SK-N-SH treated with all-trans-retinoic acid at 6 μM for 48 hours (cell line): ENCODE results near the gene CABP4.

Source experiments
- ATAC-seq: fragments of 200-7000 bp; cut with Tn5 transposase; 3 replicates; pipeline ENCODE4 v1.9.1; 2020; ENCODE audit warnings: mild to moderate bottlenecking, moderate library complexity
- ARNTL ChIP-seq: fragments of 450-650 bp; formaldehyde crosslinking; IDR thresholded peaks from 2 replicates; pipeline ENCODE4 v1.5.0; 2020; ENCODE audit warnings: low read depth, mild to moderate bottlenecking, moderate library complexity, borderline replicate concordance
- BACH2 ChIP-seq: fragments of 250-450 bp; sonication (Bioruptor Pico); IDR thresholded peaks from 2 replicates; pipeline ENCODE4 v1.9.0; 2021; ENCODE audit warnings: mild to moderate bottlenecking, borderline replicate concordance
- CSRNP3 ChIP-seq: fragments of 250-450 bp; sonication (Bioruptor Pico); IDR thresholded peaks from 2 replicates; pipeline ENCODE4 v1.5.1; 2021; ENCODE audit warnings: mild to moderate bottlenecking, moderate library complexity
- ESRRG ChIP-seq: fragments of 250-450 bp; sonication (Bioruptor Pico); IDR thresholded peaks from 2 replicates; pipeline ENCODE4 v1.6.1; 2021; ENCODE audit warnings: mild to moderate bottlenecking
- GLIS3 ChIP-seq: fragments of 250-450 bp; sonication (Bioruptor Pico); IDR thresholded peaks from 2 replicates; pipeline ENCODE4 v1.5.0; 2020; ENCODE audit warnings: mild to moderate bottlenecking, moderate library complexity
- ISL1 ChIP-seq: fragments of 250-450 bp; sonication (Bioruptor Pico); IDR thresholded peaks from 2 replicates; pipeline ENCODE4 v2.1.2; 2022; ENCODE audit warnings: mild to moderate bottlenecking, moderate library complexity
- OSR1 ChIP-seq: fragments of 250-450 bp; sonication (Bioruptor Pico); IDR thresholded peaks from 2 replicates; pipeline ENCODE4 v1.8.0; 2022; ENCODE audit warnings: moderate library complexity, mild to moderate bottlenecking, inconsistent platforms
- PPARA ChIP-seq: fragments of 250-450 bp; sonication (Bioruptor Pico); IDR thresholded peaks from 2 replicates; pipeline ENCODE4 v1.5.0; 2020; ENCODE audit warnings: mild to moderate bottlenecking, borderline replicate concordance
- RARB ChIP-seq: fragments of 250-450 bp; sonication (Bioruptor Pico); IDR thresholded peaks from 2 replicates; pipeline ENCODE4 v1.8.0; 2021; ENCODE audit warnings: mild to moderate bottlenecking, moderate library complexity
- SNAI2 ChIP-seq: fragments of 250-450 bp; sonication (Bioruptor Pico); IDR thresholded peaks from 2 replicates; pipeline ENCODE4 v1.5.0; 2020; ENCODE audit warnings: mild to moderate bottlenecking, moderate library complexity
- ZC3H10 ChIP-seq: fragments of 250-450 bp; sonication (Bioruptor Pico); IDR thresholded peaks from 2 replicates; pipeline ENCODE4 v1.5.1; 2021; ENCODE audit warnings: mild to moderate bottlenecking, moderate library complexity
- ZFP3 ChIP-seq: fragments of 250-450 bp; sonication (Bioruptor Pico); IDR thresholded peaks from 2 replicates; pipeline ENCODE4 v1.5.0; 2020; ENCODE audit warnings: mild to moderate bottlenecking, moderate library complexity
- ZFP30 ChIP-seq: fragments of 450-650 bp; formaldehyde crosslinking; IDR thresholded peaks from 2 replicates; pipeline ENCODE4 v1.5.0; 2022; ENCODE audit warnings: mild to moderate bottlenecking, moderate library complexity
- ZNF565 ChIP-seq: fragments of 450-650 bp; formaldehyde crosslinking; conservative IDR thresholded peaks from 2 replicates; pipeline ENCODE4 v1.5.0; 2020; ENCODE audit warnings: low read depth, mild to moderate bottlenecking, moderate library complexity
- ZNF70 ChIP-seq: fragments of 450-650 bp; formaldehyde crosslinking; IDR thresholded peaks from 2 replicates; pipeline ENCODE4 v1.5.0; 2020; ENCODE audit warnings: mild to moderate bottlenecking, moderate library complexity
- ZNF8 ChIP-seq: fragments of 450-650 bp; formaldehyde crosslinking; IDR thresholded peaks from 2 replicates; pipeline ENCODE4 v1.5.0; 2020; ENCODE audit warnings: mild to moderate bottlenecking, moderate library complexity
- TF ChIP-seq, protein P1 (sequence below): fragments of 250-450 bp; sonication (Bioruptor Pico); IDR thresholded peaks from 2 replicates; pipeline ENCODE4 v1.8.0; 2020; ENCODE audit warnings: mild to moderate bottlenecking, moderate library complexity, borderline replicate concordance
- TF ChIP-seq, protein P2 (sequence below): fragments of 250-450 bp; sonication (Bioruptor Pico); IDR thresholded peaks from 2 replicates; pipeline ENCODE4 v1.5.1; 2020; ENCODE audit warnings: low read depth, mild to moderate bottlenecking, moderate library complexity
- TF ChIP-seq, protein P3 (sequence below): fragments of 250-450 bp; sonication (Bioruptor Pico); IDR thresholded peaks from 2 replicates; pipeline ENCODE4 v1.8.0; 2021; ENCODE audit warnings: low read depth, mild to moderate bottlenecking, moderate library complexity, borderline replicate concordance

Gene CABP4

DNA sequence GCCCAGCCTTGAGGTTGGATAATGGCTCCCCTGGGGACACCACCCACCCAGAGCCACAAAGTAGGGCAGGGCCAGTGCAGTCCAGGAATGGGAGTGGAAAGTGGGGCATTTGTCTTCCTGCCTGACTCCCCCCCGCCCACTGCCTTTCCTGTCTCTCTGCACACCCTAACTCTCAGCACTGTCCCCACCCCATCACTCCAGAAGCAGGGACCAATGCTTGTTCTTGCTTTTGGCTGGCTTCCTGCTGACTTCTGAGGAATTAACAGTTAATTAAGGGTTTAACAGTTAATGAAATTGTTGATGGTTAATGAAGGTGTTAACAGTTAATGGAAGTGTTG lies 45.3 kb downstream of the CABP4 start (continued):
- TF ChIP-seq CSRNP3 (CRISPR knock-in tag) (no peak), GLIS3 (no peak), ZNF70 (CRISPR knock-in tag) (no peak)
- TF ChIP-seq, all 23 proteins: peak for 0

DNA sequence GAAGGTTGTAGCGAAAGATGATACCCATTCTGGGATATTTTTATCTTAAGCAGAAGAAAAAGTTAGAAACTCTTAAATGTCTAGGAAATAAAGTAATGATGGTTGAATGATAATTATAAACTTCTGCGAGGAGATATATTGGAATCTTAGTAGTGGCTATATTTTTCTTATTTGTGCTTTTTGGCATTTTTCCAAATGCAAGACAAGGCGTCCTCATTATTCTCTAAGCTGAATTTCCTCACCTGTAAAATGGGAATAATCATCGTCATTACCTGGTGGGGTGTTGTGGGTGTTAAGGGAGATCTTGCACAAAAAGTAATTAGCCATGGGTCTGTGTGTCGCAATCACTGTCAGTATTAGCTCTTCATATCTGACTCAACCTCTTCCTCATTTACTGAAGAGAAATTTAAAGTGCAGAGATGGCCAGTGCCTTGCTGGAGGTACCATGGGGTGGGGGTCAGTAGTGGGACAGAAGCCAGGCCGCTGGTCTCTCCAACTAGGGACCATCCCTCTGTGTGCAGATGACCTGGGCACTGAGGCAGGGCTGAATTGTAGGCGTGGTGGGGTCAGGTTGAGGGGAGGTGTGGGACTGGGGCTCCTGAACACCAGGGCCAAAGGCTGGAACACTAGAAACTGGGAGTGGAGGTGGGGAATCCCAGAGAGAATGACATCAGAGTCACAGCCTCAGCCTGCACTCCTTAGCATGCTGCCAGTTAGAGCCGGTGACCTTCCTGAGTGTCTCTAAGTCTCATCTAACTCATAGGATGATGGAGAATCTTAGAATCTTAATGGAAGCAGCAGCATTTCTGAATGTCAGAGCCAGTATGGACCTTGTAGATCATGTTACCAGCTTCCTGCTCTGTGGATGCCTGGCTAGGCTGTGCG lies 45.9 kb downstream of the CABP4 start:
- no peak for ATAC-seq
- TF ChIP-seq, protein P1, sequence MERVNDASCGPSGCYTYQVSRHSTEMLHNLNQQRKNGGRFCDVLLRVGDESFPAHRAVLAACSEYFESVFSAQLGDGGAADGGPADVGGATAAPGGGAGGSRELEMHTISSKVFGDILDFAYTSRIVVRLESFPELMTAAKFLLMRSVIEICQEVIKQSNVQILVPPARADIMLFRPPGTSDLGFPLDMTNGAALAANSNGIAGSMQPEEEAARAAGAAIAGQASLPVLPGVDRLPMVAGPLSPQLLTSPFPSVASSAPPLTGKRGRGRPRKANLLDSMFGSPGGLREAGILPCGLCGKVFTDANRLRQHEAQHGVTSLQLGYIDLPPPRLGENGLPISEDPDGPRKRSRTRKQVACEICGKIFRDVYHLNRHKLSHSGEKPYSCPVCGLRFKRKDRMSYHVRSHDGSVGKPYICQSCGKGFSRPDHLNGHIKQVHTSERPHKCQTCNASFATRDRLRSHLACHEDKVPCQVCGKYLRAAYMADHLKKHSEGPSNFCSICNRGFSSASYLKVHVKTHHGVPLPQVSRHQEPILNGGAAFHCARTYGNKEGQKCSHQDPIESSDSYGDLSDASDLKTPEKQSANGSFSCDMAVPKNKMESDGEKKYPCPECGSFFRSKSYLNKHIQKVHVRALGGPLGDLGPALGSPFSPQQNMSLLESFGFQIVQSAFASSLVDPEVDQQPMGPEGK (CRISPR knock-in tag): no peak
- TF ChIP-seq RARB (no peak), ESRRG (no peak), ZFP30 (CRISPR knock-in tag) (no peak), ZFP3 (CRISPR knock-in tag) (no peak), ZNF70 (CRISPR knock-in tag) (no peak), SNAI2 (CRISPR knock-in tag) (no peak), ZNF8 (CRISPR knock-in tag) (no peak), ZNF565 (no peak), OSR1 (CRISPR knock-in tag) (no peak), ARNTL (CRISPR knock-in tag) (no peak)
- TF ChIP-seq, protein P2, sequence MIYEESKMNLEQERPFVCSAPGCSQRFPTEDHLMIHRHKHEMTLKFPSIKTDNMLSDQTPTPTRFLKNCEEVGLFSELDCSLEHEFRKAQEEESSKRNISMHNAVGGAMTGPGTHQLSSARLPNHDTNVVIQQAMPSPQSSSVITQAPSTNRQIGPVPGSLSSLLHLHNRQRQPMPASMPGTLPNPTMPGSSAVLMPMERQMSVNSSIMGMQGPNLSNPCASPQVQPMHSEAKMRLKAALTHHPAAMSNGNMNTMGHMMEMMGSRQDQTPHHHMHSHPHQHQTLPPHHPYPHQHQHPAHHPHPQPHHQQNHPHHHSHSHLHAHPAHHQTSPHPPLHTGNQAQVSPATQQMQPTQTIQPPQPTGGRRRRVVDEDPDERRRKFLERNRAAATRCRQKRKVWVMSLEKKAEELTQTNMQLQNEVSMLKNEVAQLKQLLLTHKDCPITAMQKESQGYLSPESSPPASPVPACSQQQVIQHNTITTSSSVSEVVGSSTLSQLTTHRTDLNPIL: no peak
- TF ChIP-seq, protein P3, sequence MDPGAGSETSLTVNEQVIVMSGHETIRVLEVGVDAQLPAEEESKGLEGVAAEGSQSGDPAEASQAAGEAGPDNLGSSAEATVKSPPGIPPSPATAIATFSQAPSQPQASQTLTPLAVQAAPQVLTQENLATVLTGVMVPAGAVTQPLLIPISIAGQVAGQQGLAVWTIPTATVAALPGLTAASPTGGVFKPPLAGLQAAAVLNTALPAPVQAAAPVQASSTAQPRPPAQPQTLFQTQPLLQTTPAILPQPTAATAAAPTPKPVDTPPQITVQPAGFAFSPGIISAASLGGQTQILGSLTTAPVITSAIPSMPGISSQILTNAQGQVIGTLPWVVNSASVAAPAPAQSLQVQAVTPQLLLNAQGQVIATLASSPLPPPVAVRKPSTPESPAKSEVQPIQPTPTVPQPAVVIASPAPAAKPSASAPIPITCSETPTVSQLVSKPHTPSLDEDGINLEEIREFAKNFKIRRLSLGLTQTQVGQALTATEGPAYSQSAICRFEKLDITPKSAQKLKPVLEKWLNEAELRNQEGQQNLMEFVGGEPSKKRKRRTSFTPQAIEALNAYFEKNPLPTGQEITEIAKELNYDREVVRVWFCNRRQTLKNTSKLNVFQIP (CRISPR knock-in tag): no peak

DNA sequence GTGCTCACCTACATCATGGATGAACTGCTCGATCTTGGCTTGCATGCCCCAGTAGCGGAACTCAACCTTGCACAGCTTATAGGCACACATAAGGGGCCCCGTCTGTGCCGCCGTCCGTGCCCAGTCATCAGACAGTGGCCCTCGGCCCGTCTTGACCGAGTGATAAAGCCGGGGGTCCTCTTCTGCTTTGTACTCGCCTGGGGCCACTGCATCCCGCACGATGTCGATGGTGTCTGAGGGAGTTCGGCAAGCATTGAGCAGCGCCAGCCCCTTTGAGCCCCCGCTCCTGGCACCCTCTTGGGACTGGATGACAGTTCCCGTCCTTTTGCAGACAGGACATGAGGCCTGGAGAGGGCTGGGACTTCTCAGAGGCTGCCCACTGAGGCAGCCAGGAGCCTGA lies 46.7 kb downstream of the CABP4 start:
- no peak for ATAC-seq

More for the DNA sequence above, 46.7 kb downstream of the CABP4 start:
- no peak for TF ChIP-seq ISL1 (CRISPR knock-in tag)
- TF ChIP-seq ZNF565: no peak
- TF ChIP-seq RARB: no peak
- TF ChIP-seq, protein P3 (CRISPR knock-in tag): no peak
- TF ChIP-seq, protein P2: no peak
- no peak for TF ChIP-seq ESRRG
- TF ChIP-seq BACH2: no peak
- no peak for TF ChIP-seq PPARA (CRISPR knock-in tag)
- no peak for TF ChIP-seq GLIS3
- no peak for TF ChIP-seq ZFP3 (CRISPR knock-in tag)
- no peak for TF ChIP-seq CSRNP3 (CRISPR knock-in tag)
- TF ChIP-seq ZC3H10 (CRISPR knock-in tag): no peak
